GM12801 (cell line): ENCODE results near the gene MATR3.

ENCODE experiments used
- TF ChIP-seq, protein P1 (sequence below): IDR thresholded peaks from one replicate; pipeline ENCODE4 v1.5.1; 2011; ENCODE audit warnings: control low read depth; ENCODE audit not compliant: insufficient read length; ENCODE audit errors: extremely low read depth

MATR3 gene

DNA sequence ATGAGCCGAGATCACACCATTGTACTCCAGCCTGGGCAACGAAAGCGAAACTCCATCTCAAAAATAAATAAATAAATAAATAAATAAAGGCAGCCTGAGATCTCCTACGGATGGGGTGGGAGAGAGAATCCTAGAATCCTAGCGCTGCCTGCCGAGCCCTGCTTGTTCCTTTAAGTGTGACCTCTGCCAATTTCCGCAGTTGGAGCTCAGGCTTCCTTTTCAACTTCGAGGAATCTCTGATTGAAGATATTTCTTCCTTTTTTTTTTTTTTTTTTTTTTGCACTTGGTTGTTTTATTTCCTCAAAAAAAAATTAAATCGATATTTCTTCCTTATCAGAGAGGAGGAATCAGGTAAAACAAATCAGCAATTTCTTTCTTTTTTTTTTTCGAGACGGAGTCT lies 27.3 kb upstream of the MATR3 start:
- TF ChIP-seq, protein P1, sequence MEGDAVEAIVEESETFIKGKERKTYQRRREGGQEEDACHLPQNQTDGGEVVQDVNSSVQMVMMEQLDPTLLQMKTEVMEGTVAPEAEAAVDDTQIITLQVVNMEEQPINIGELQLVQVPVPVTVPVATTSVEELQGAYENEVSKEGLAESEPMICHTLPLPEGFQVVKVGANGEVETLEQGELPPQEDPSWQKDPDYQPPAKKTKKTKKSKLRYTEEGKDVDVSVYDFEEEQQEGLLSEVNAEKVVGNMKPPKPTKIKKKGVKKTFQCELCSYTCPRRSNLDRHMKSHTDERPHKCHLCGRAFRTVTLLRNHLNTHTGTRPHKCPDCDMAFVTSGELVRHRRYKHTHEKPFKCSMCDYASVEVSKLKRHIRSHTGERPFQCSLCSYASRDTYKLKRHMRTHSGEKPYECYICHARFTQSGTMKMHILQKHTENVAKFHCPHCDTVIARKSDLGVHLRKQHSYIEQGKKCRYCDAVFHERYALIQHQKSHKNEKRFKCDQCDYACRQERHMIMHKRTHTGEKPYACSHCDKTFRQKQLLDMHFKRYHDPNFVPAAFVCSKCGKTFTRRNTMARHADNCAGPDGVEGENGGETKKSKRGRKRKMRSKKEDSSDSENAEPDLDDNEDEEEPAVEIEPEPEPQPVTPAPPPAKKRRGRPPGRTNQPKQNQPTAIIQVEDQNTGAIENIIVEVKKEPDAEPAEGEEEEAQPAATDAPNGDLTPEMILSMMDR: no peak

DNA sequence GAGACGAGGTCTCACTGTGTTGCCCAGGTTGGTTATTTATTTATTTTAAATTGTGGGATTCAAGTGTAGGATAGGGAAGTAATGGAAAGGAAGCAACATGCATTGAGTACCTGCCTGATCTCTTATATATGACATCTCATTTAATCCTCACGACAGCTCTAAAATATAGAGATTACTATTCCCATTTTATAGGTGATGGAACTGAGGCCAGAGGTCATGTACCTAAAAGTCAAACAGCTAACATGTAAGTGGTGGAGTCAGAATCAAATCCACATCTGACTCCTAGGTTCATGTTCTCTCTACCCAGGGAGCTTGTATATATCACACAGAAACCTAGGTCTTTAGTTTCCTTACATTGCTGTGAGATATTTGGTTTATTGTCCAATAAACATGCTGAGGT lies 26.1 kb upstream of the MATR3 start:
- TF ChIP-seq, protein P1: no peak

DNA sequence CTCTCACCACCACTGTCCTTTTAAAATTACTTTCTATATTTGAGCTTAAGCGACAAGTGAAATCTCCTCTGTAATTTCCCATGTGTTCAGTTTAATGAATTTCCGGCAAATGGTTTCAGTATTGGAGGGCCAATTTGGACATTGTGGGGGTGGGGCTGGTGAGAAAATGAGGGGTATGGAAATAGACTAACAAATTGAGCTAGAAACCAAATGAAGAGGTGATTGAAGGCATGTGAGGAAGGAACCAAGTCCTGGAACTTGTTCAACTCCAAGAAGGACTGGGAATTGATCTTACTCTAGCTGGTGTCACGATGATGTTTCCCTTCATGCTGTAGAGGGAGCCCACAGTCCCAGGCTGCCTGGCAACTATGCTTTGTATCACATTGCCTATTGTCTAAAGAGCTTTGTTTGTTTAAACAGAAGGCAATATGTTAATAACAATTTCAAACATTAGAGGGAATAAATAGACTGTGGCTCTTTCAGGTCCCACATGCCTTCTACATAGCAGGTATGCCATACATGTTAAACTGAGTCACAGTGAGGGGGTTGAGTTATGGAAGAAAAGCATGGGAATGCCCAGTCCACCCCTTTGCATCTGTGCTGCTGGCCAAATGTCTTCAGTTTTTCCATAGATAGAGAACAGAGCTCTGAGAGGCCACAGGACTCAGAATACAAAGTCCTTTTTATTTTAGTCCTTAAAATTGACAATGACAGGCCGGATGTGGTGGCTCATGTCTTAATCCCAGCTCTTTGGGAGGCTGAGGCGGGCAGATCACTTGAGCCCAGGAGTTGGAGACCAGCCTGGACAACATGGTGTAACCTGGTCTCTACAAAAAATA lies 25.0 kb upstream of the MATR3 start:
- TF ChIP-seq, protein P1: no peak

DNA sequence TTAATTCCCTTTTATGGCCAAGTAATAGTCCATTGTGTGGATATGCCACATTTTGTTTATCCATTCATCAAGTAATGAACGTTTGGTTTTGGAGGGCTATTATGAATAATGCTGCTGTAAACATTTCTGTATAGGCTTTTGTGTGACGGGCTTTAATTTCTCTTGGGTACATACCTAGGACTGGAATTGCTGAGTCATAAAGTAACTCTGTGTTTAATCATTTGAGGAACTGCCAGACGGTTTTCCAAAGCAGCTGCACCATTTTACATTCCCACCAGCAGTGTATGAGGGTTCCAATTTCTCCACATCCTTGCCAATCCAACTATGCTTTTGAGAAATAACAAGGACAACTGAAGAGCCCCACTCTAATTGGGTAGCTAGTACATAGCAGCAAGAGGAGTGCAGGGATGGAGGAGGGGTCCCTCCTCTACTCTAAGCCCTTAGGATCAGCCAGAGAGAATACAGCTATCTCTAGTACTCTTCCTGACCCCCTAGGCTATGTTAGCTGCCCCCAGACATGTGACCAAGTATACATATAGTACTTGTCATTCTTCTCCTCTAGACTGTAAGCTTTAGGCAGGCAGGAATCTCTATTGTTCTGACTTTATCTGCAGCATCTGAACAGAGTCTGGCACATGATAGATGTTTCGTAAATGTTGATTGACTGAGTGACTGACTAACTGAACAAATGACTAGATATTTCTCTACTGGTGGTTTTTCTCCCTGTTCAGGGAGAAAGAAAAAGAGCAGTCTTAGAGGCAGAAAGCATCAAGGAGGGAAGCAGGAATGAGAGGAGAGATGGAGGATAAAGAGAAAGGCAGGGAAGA lies 22.1 kb upstream of the MATR3 start:
- TF ChIP-seq, protein P1: no peak

DNA sequence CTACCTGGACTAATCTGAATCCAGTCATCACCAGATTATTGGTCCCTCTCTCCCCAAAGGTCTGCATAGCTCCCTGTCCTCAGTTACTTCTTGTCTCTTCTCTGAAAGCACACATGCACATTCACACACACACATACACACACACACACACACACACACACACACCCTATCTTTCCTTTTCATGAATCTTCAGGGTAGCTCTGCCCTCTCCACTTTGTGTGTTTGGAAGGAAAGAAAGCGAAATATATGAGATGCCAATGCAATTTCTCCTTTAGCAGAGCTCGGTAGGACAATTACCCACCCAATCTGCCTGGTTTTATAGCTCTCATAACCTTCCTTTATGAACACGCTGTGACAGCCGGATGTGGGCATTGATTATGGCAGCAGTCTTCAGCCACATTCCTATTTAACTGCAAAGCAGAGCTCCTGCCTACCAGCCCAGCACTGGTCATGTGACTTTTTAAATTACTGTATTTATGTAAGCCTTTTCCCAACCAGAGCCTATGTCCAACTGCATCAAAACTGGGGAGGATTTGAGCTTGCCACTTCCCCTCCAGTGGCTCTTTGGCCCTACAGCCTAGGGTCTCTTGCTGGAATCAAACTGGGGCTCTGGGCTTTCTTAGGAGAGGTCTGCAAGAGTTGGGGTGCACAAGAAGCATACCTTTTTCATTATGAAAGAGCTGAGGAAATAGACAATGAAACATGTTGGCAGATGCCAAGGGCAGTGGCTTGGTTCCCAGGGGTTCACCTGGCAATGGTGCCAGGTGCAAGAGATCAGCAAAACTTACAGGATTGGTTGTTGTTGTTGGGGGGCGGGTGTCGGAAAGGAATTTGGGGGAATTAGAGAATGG lies 20.8 kb upstream of the MATR3 start:
- TF ChIP-seq, protein P1: no peak

DNA sequence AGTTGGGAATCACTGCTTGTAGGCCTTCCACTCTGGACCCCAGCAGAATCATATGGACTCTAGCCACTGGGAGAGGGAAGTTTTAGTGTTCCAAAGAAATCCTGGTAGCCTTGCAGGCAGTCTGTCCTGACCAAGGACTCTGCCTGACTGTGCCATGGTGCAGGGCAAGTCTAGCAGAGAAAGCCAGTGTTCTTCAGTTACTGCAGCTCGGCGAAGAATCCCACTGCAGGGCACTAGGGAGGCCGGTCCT lies 20.3 kb upstream of the MATR3 start:
- TF ChIP-seq, protein P1: no peak
